HG03045 (cell line): ENCODE results near the gene RWDD3.

Source experiments
- ATAC-seq: cut with Tn5 transposase; IDR thresholded peaks from one replicate; pipeline ENCODE4 v1.9.1; 2021; ENCODE audit warnings: mild to moderate bottlenecking, moderate library complexity; ENCODE audit not compliant: unreplicated experiment

Gene RWDD3

GRCh38 chr1:95233737-95234500 is at the start of gene RWDD3:
Gene RWDD3 (plus strand): TSS chr1:95234210. CDS start chr1:95234231, 21 bp downstream.
- peak; percentile 98 for ATAC-seq

- no peak for ATAC-seq
Measured at GRCh38 chr1:95186149-95186548, 47.9 kb upstream of the RWDD3 start.

GRCh38 chr1:95193591-95193990 is 40.4 kb upstream of the RWDD3 start:
- no peak for ATAC-seq

- no peak for ATAC-seq
Measured at GRCh38 chr1:95195046-95195445, 39.0 kb upstream of the RWDD3 start.

- ATAC-seq = no peak
Measured at GRCh38 chr1:95196017-95196416, 38.0 kb upstream of the RWDD3 start.

- no peak for ATAC-seq
Measured at GRCh38 chr1:95197616-95198252, 36.3 kb upstream of the RWDD3 start.

DNA sequence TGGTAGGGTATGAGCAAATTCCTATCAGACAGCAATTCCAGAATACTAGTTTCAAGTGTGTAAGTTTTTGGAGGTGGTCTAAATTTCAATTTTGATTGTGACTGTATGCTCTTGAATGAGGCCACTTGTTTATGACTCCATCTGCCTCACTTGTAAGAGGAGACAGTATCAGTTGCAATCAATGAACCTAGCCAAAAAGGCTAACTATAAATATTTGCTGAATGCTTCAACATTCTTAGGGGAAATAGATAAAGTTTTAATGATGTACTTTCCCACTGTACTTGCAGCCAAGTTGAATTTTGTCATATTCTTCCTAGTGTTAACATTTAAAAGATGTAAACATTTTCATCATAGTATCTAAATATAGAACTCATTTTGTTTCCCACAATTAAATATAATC is 32.1 kb upstream of the RWDD3 start:
- no peak for ATAC-seq

DNA sequence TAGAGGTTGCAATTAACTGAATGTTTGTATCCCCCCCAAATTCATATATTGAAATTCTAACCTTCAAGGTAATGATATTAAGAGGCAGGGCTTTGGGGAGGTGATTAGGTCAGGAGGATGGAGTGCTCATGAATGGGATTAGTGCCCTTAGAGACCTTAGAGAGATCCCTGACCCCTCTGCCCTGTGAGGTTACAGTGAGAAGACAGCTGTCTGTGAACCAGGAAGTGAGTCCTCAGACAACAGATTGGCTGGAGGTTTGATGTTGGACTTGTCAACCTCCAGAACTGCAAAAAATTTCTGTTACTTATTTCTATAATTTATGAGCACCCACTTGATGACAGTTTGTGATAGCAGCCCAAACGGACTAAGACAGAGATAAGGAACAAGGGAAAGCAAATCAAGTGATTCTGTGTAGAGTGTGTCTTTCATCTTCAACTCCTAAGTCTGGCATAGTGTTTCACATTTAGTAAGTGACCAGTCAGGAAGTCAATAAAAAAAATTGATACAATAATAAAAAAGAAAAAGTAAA is 30.0 kb upstream of the RWDD3 start:
- no peak for ATAC-seq

GRCh38 chr1:95206514-95206913 is 27.5 kb upstream of the RWDD3 start:
- ATAC-seq = no peak

DNA sequence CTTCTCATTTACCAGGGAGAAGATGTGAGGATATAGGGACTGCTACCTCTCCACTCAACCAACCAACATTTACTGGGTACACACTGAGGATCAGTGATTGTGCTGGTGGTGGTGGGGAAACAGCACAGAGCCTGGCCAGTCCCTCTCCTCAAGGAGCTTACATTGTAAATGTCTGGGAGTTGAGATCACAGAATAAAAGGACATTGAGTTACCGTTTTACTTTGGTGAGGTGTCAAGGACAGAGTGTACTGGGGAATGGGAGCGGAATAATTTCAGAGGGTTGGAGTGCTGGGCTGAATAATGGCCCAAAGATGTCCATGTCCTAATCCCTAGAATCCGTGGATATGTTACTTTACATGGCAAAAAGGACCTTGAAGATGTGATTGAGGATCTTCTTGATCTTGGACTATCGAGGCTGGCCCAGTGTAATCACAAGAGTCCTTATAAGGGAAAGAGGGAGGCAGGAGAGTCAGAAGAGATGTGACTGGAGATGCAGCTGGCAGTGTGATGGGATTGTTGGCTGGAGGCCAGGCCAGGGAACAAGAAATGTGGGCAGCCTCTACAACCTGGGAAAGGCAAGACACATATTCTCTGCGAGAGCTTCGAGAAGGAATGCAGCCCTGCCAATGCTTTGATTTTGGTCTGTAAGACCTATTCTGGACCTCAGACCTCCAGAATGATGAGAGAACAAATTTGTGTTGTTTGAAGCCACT is 26.6 kb upstream of the RWDD3 start:
- no peak for ATAC-seq

DNA sequence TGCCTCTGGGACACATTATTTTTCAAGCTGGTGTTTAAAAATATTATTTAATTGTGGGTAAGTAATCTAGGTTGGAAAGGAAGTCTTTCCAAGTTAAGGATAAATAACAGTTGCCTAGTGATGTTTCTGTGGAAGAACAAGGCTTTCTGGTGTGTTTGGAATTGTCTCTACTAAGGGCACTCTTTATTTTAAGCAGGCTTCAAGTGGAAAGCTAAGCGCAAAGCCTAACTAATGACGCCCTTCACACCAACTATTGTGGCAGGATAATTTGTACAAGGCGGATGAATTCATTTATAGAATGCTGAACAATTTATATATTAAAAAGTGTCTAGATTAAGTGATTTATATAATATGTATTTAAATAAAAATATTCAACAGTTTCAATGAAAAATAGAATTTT is 25.1 kb upstream of the RWDD3 start:
- ATAC-seq = no peak

DNA sequence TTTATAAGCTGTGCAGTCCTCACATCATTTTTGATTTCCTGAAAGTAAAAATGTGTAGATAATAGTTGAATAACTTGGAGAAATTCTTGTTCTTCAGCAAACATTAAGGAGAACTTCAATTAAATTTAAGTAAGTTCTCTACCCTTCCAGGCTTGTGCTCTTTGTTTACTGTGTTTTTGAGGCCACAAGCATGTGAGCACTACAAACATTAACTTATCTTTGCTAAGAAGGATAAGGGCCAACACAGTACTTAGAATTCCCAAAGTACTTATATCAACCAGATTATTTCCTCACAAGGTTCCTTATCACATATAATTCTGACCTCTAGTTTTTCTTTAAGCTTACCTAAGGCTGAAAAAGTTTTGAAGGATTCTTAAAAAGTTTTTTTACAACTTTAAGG is 24.7 kb upstream of the RWDD3 start:
- ATAC-seq = no peak

- no peak for ATAC-seq
Measured at GRCh38 chr1:95216292-95216990, 17.6 kb upstream of the RWDD3 start.

DNA sequence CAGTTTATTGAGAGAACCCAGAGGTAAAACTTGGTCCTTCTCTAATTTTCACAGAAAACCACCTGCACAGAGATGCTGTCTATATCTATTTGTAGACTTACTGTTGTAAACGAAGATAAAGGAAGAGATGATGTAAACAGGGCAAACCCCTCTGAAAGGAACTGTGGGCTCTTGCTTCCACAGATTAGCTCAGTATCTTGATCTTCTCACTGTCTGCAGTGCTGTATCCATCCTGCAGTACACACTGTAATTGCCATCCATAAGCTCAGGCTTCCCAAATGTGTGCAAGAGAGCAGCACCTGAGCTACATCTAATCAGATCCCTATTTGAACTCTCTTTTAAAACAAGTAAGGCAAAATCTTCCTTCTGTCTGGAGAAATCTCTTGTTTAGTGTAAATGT is 16.6 kb upstream of the RWDD3 start:
- ATAC-seq = no peak

DNA sequence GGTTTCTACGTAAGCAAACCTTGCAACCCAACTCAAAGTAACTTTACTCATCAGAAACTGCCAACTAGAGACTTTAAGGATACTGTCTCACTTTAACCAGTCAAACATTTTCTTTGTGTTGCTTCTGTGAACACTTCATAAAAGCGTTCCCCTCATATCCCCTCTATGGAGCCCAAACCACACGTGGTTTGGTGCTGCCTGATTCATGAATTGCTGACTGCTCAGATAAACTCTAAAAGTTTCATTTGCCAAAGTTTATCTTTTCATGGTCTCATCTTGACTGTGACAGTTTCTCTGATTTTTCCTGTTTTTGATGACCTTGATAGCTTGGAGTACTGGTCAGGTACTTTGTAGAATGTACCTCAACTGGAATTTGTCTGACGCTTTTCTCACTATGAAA is 14.6 kb upstream of the RWDD3 start:
- ATAC-seq = no peak

DNA sequence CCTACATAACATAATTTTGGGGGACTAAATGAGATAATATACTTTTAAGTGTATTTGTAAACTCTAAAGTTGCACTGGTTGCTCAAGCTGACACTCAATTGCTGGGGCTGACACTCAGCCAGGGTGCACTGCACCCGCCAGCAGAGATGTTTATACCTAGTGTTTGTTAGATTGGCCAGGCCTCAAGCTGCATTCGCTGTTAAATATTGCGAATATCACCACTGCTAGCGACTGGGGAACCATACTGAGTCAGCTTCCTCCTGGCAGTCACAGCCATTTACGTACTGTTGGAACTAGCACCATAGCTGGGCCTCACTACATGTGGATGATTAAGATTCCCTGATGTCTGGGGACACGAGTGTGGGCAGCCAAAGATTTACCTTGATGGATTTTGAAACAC is 12.7 kb upstream of the RWDD3 start:
- ATAC-seq = no peak

GRCh38 chr1:95222629-95223028 is 11.4 kb upstream of the RWDD3 start:
- ATAC-seq = no peak

GRCh38 chr1:95223110-95223509 is 10.9 kb upstream of the RWDD3 start:
- no peak for ATAC-seq

DNA sequence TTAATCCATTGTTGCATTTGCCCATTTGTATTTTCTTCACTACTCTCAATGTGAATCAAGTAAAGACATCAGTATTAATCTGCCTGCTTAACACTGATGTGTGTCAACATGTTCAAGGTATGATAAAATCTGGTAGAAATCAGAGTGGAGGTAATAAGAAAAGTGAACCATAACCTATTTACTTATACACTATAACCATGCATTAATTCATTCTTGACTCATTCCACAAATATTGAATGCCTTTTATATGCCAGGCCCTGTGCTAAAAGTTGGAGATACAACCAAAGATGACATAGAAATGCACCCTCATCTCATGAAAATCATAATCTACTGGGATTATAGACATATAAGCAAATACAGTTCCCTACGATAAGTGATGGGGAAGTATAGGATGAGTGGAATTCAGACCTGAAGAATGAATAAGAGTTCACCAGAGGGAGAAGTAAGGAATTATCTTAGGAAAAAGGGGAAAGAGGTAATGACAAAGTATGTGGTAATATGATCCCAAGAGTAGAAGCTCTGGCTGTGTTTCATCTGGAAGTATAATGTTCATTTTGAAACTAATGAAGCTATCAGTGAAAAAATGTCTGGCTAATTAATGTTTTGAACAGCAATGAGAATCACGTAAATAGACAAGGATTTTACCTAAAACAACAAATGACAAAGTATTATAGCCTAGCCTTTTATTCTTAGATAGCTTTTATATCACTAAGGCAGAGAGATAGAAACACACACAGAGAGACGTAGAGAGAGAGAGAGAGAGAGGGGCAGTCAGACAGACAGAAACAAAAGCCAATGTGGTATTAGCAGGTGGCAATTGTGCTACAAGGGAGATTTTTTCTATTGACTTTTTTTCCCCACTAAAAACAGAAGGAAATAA is 7.0 kb upstream of the RWDD3 start:
- no peak for ATAC-seq

GRCh38 chr1:95229037-95229436 is 5.0 kb upstream of the RWDD3 start:
- no peak for ATAC-seq
